ENCODE results near the gene RTL1. TPM values are rescaled to one million over a fixed set of nuclear protein-coding genes. Genes with fewer than 3 reads are reported as not detected.

Gene RTL1
- total RNA-seq, 1 donor from 2014 or later, result not detected

DNA sequence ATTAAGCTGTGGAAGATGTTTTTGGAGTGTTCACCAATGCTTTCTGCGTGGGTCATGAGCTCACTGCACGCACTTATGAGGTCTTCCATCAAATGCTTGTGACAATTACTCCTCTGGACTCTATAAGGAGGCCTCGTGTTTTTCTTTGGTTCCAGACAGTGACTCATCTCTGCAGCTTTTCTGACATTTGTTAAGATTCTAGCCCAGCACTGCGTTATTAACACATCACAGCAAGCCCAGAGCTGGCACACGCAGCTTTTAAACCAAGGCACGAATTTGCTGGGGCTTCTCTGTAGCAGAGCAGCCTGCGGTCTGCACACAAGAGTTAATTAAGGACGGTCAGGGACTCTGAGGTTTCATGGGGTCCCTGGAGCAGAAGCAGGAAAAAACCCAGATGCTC lies 60.7 kb downstream of the RTL1 start:
- DNase-seq (ENCODE audit: extremely low spot score, unreplicated experiment), result no peak
- Mint-ChIP-seq H3K9me3 (ENCODE audit: unreplicated experiment) (no peaks in the 10 kb centered on the region), H3K4me3 (ENCODE audit: unreplicated experiment) (no peak overlapping the region), H3K27me3 (ENCODE audit: unreplicated experiment) (no peaks in the 10 kb centered on the region), H3K36me3 (ENCODE audit: unreplicated experiment) (no peaks in the 10 kb centered on the region), H3K4me1 (ENCODE audit: unreplicated experiment) (peaks cover 15% of the 10 kb centered on the region), H3K27ac (ENCODE audit: unreplicated experiment) (peak overlapping the region; percentile 43)
- TF ChIP-seq, protein P1, sequence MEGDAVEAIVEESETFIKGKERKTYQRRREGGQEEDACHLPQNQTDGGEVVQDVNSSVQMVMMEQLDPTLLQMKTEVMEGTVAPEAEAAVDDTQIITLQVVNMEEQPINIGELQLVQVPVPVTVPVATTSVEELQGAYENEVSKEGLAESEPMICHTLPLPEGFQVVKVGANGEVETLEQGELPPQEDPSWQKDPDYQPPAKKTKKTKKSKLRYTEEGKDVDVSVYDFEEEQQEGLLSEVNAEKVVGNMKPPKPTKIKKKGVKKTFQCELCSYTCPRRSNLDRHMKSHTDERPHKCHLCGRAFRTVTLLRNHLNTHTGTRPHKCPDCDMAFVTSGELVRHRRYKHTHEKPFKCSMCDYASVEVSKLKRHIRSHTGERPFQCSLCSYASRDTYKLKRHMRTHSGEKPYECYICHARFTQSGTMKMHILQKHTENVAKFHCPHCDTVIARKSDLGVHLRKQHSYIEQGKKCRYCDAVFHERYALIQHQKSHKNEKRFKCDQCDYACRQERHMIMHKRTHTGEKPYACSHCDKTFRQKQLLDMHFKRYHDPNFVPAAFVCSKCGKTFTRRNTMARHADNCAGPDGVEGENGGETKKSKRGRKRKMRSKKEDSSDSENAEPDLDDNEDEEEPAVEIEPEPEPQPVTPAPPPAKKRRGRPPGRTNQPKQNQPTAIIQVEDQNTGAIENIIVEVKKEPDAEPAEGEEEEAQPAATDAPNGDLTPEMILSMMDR (IDR thresholded peaks at IDR 0.05), result no peak

DNA sequence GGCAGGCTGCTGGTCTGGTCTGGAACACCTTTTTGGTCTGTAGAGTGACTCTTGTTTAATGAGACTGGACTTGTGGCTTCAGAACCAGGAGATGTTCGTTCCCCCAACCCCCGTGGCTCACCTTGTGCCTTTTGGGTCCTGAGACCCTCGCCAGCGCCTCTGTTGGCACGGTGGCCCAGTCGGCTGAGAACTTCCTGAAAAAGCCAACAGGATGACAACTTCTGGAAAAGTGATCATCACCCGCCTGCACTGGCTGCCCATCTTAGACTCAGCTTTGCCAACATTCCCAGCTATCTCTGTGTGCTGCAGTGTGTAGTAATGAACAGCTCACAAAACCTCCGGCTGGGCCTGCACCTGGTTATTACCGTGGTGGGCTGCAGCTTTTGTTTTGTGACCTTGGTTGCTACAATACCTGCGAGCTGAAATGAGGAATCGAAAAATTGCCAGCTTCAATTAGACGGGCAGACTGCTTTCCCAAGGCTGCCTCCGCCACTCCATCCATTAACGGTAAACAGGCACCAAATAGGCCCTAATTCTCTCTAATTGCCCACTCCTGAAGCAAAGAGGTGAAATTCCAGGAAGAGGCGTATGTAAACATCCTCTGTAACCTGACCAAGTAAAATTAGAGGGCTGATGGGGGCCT lies 61.6 kb downstream of the RTL1 start:
- no peak overlapping the region for H3K27ac Mint-ChIP-seq (ENCODE audit: unreplicated experiment)
- H3K4me3 Mint-ChIP-seq (ENCODE audit: unreplicated experiment), result no peak overlapping the region
- peaks cover 15% of the 10 kb centered on the region for H3K4me1 Mint-ChIP-seq (ENCODE audit: unreplicated experiment)
- H3K36me3 Mint-ChIP-seq (ENCODE audit: unreplicated experiment), result no peaks in the 10 kb centered on the region
- TF ChIP-seq, protein P1 (IDR thresholded peaks at IDR 0.05), result no peak
- H3K27me3 Mint-ChIP-seq (ENCODE audit: unreplicated experiment), result no peaks in the 10 kb centered on the region
- H3K9me3 Mint-ChIP-seq (ENCODE audit: unreplicated experiment), result no peaks in the 10 kb centered on the region
- DNase-seq (ENCODE audit: extremely low spot score, unreplicated experiment), result no peak

DNA sequence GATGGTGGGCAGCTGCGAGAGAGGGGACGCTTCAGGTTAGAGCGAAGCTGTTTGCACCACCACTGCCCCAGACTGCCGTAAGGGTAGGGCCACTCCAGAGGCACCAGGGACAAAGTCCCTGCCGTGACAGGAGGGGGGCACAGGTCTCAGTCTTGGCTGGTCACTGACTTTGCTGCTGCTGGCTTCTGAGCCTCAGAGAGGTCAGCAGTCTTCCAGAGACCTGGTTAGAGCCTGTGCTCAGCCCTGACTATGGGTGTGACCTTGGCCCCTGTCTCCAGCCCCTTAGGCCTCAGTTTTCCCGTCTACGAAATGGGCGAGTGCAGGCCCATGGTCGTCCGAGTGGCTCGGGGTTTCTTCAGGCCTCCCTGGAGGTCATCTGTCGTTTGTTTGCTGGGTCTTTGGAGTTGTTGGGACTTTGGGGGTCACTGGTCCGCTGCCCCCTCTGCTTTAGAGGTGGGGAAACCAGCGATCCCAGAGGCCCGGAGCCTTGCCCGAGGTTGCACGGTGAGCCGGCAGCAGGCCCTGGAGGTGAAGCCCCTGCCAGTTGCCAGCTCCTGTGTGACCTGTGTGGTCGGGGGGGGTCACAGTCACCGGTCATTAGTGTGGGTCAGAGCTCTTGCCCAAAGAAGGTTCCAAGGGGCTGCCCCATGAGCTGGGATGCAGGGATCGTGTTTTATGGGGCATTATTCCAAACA lies 62.3 kb downstream of the RTL1 start:
- Mint-ChIP-seq H3K4me1 (ENCODE audit: unreplicated experiment) (peaks cover 15% of the 10 kb centered on the region), H3K27ac (ENCODE audit: unreplicated experiment) (no peak overlapping the region), H3K4me3 (ENCODE audit: unreplicated experiment) (no peak overlapping the region), H3K27me3 (ENCODE audit: unreplicated experiment) (no peaks in the 10 kb centered on the region), H3K9me3 (ENCODE audit: unreplicated experiment) (no peaks in the 10 kb centered on the region), H3K36me3 (ENCODE audit: unreplicated experiment) (no peaks in the 10 kb centered on the region)
- no peak for DNase-seq (ENCODE audit: extremely low spot score, unreplicated experiment)
- TF ChIP-seq, protein P1 (IDR thresholded peaks at IDR 0.05), result no peak

DNA sequence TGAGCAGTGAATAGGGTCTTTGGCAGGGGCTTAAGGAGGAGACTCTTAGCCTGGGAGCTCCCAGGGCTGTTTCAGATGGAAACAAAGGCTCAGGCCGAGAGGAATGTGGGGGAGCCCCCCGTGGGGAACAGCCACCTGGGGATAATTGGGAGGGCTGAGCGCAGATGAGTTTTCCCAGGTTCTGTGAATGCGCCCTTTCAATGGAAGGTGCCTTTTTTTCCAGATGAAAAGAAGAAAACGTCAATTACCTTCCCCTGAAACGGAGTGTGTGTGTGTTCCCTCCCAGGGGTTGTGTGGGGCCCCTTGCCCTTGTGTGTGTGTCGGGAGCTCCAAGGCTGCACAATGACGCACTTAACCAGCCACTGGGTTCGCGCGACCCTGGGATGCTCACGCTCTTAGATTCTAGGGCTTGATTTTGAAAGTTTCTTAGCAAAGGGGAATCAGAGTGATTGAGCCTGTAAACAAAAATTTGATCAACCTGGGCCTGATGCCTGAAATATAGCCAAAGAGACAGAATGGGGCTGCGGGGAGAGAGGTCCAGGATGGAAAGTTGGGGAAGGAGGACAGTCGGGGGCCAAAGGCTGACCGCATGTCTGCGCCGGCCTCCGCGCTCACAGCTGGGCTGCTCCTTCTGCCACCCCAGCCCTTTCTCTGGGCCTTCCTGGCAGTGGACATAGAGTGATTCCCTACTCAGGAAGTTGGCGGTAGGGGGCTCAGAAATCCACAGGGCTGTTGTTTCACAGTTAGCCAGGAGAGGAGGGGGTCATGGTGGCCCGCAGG lies 63.0 kb downstream of the RTL1 start:
- no peak overlapping the region for H3K27ac Mint-ChIP-seq (ENCODE audit: unreplicated experiment)
- H3K27me3 Mint-ChIP-seq (ENCODE audit: unreplicated experiment), result no peaks in the 10 kb centered on the region
- H3K4me1 Mint-ChIP-seq (ENCODE audit: unreplicated experiment), result peaks cover 15% of the 10 kb centered on the region
- H3K36me3 Mint-ChIP-seq (ENCODE audit: unreplicated experiment), result no peaks in the 10 kb centered on the region
- no peak overlapping the region for H3K4me3 Mint-ChIP-seq (ENCODE audit: unreplicated experiment)
- TF ChIP-seq, protein P1 (IDR thresholded peaks at IDR 0.05), result no peak
- H3K9me3 Mint-ChIP-seq (ENCODE audit: unreplicated experiment), result no peaks in the 10 kb centered on the region
- DNase-seq (ENCODE audit: extremely low spot score, unreplicated experiment), result no peak

DNA sequence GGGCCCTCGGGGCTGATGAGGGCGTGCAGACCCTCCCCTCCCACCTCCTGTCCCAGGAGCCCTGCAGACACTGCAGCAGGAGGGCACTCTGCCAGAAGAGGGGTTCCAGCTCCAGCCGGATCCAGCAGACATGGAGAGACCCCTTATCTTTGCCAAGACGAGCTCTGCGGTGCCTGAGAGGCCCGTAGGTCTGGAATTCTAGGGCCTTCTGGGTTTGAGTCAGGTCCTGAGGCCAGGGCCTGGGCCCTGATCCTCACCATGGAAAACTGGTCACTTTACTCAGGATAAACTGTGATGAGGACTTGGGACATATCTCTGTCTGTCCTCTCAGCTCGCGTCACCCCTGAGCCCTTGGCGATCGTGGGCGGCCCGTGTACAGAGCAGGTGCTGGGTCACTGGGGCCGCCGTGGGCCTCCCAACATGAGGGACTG lies 63.8 kb downstream of the RTL1 start:
- H3K27me3 Mint-ChIP-seq (ENCODE audit: unreplicated experiment), result peaks cover 2% of the 10 kb centered on the region
- H3K27ac Mint-ChIP-seq (ENCODE audit: unreplicated experiment), result no peak overlapping the region
- H3K4me3 Mint-ChIP-seq (ENCODE audit: unreplicated experiment), result no peak overlapping the region
- no peaks in the 10 kb centered on the region for H3K36me3 Mint-ChIP-seq (ENCODE audit: unreplicated experiment)
- no peaks in the 10 kb centered on the region for H3K9me3 Mint-ChIP-seq (ENCODE audit: unreplicated experiment)
- no peak for DNase-seq (ENCODE audit: extremely low spot score, unreplicated experiment)
- TF ChIP-seq, protein P1 (IDR thresholded peaks at IDR 0.05), result no peak
- H3K4me1 Mint-ChIP-seq (ENCODE audit: unreplicated experiment), result peaks cover 15% of the 10 kb centered on the region
